ENCODE measurements around the gene ZFR. TPM values are rescaled to one million over a fixed set of nuclear protein-coding genes. Genes with fewer than 3 reads are reported as not detected.
"Not testable (repeated sequence)": the region's sequence is repeated elsewhere in the genome, so short reads cannot be mapped to it uniquely, and the experiment has no call there.

Gene ZFR
- total RNA-seq, 1 donor from 2014 or later: 65.0 TPM

GRCh38 chr5:32443145-32443540 lies 1.4 kb downstream of the ZFR start:
- H3K36me3 ChIP-seq (ENCODE audit: control insufficient read depth, insufficient read depth, low read length): no peaks in the 10 kb centered on the region
- DNase-seq (ENCODE audit: low read depth): peak; percentile 42
- H3K27me3 ChIP-seq (ENCODE audit: control insufficient read depth, insufficient read depth, low read length): no peaks in the 10 kb centered on the region
- no peak for TF ChIP-seq CTCF (IDR thresholded peaks at IDR 0.05; ENCODE audit: insufficient read depth, low read length, severe bottlenecking)
- FAIRE-seq: no peak
- H3K4me3 ChIP-seq (ENCODE audit: low read depth, low read length): peak overlapping the region; percentile 83

DNA sequence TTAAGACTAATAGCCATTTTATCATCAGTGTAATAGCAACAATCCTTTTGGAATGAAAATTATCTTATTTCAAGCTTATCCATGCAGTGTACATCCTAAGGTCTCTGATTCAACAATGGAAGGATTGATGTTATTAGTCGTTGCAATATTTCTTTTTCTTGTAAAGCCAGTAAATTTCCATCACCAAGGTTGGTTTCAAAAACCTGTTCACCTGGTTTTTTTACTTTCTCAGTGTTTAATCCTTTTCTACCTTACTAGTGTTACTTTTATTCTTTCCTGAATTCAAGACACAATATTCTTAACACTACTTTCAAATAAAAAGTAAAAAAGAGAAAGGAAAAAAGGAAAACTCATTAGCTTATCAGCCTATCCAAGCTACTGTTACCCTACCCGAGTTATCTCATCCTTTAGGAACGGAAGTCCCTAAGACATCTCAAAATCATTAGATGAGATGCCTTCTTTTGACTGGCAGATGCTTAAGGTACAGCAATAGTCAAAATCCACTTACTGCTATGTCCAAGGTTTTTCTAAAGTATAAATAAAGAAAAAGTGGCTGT lies 5.4 kb downstream of the ZFR start:
- H3K4me3 ChIP-seq (ENCODE audit: low read depth, low read length): no peak overlapping the region
- DNase-seq (ENCODE audit: low read depth): peak; percentile 12
- no peaks in the 10 kb centered on the region for H3K27me3 ChIP-seq (ENCODE audit: control insufficient read depth, insufficient read depth, low read length)
- no peak for TF ChIP-seq CTCF (IDR thresholded peaks at IDR 0.05; ENCODE audit: insufficient read depth, low read length, severe bottlenecking)
- FAIRE-seq: no peak
- no peaks in the 10 kb centered on the region for H3K36me3 ChIP-seq (ENCODE audit: control insufficient read depth, insufficient read depth, low read length)

DNA sequence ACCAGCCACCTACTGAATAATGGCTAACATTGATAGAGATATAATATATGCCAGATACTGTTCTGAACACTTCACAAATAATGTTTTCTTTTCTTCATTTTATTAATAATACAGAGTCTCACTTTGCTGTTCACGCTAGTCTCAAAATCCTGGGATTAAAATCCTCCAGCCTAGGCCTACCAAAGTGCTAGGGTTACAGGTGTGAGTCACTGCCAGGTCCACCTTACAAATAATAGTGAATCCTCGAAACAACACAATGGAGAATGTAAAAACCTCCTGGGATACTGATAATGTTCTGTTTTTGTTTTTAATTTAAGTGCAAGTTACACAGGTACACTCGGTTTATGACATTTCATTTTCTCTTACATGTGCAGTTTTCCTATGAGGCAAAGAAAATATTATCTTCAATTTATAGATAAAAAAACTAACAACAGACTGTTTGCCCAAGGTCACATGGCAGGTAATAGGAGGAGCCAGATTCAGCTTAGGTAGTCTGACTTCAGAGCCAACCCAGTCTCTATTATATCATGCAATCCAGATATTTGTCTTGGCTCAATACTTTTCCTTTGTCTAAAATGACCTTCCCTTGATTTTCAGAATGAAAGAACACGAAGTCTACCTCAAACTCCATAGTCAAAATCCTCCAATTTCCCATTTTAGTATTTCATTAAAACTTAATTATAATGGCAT lies 7.8 kb downstream of the ZFR start:
- DNase-seq (ENCODE audit: low read depth) (peak; percentile 38), FAIRE-seq (no peak)
- Histone ChIP-seq H3K36me3 (ENCODE audit: control insufficient read depth, insufficient read depth, low read length) (no peaks in the 10 kb centered on the region), H3K4me3 (ENCODE audit: low read depth, low read length) (no peak overlapping the region), H3K27me3 (ENCODE audit: control insufficient read depth, insufficient read depth, low read length) (no peaks in the 10 kb centered on the region)
- TF ChIP-seq CTCF (IDR thresholded peaks at IDR 0.05; ENCODE audit: insufficient read depth, low read length, severe bottlenecking): no peak

- no peaks in the 10 kb centered on the region for H3K27me3 ChIP-seq (ENCODE audit: control insufficient read depth, insufficient read depth, low read length)
- H3K36me3 ChIP-seq (ENCODE audit: control insufficient read depth, insufficient read depth, low read length): no peaks in the 10 kb centered on the region
- H3K4me3 ChIP-seq (ENCODE audit: low read depth, low read length): no peak overlapping the region
- no peak for TF ChIP-seq CTCF (IDR thresholded peaks at IDR 0.05; ENCODE audit: insufficient read depth, low read length, severe bottlenecking)
- no peak for DNase-seq (ENCODE audit: low read depth)
- FAIRE-seq: no peak
These were observed 9.2 kb downstream of the ZFR start for GRCh38 chr5:32435383-32435782.

- H3K36me3 ChIP-seq (ENCODE audit: control insufficient read depth, insufficient read depth, low read length): peaks cover 2% of the 10 kb centered on the region
- TF ChIP-seq CTCF (IDR thresholded peaks at IDR 0.05; ENCODE audit: insufficient read depth, low read length, severe bottlenecking): no peak
- DNase-seq (ENCODE audit: low read depth) (no peak), FAIRE-seq (no peak)
- H3K4me3 ChIP-seq (ENCODE audit: low read depth, low read length): no peak overlapping the region
- no peaks in the 10 kb centered on the region for H3K27me3 ChIP-seq (ENCODE audit: control insufficient read depth, insufficient read depth, low read length)
These were observed 10.3 kb downstream of the ZFR start for GRCh38 chr5:32434221-32434620.

DNA sequence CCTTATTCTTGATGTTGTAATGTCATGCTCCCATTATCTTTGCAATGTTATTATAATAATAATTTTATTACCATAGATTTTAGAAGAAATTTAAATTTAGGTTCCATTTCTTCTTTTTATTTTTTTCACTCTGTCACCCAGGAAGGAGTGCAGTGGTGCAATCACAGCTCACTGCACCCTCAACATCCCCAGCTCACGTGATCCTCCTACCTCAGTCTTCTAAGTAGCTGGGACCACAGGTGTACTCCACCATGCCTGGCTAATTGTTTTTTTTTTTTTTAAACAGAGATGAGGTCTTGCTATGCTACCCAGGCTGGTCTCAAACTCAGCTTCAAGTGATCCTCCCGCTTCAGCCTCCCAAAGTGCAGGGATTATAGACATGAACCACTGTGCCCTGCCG lies 11.9 kb downstream of the ZFR start:
- TF ChIP-seq CTCF (IDR thresholded peaks at IDR 0.05; ENCODE audit: insufficient read depth, low read length, severe bottlenecking): no peak
- FAIRE-seq (no peak), DNase-seq (ENCODE audit: low read depth) (no peak)
- peaks cover 2% of the 10 kb centered on the region for H3K36me3 ChIP-seq (ENCODE audit: control insufficient read depth, insufficient read depth, low read length)
- no peak overlapping the region for H3K4me3 ChIP-seq (ENCODE audit: low read depth, low read length)
- no peaks in the 10 kb centered on the region for H3K27me3 ChIP-seq (ENCODE audit: control insufficient read depth, insufficient read depth, low read length)

- not testable (repeated sequence) for H3K27me3 ChIP-seq (ENCODE audit: control insufficient read depth, insufficient read depth, low read length); DNase-seq (ENCODE audit: low read depth); H3K36me3 ChIP-seq (ENCODE audit: control insufficient read depth, insufficient read depth, low read length); H3K4me3 ChIP-seq (ENCODE audit: low read depth, low read length); FAIRE-seq
These were observed 13.7 kb downstream of the ZFR start for GRCh38 chr5:32430825-32431224.
